Measurements from ENCODE around the gene POLR1H.

DNA sequence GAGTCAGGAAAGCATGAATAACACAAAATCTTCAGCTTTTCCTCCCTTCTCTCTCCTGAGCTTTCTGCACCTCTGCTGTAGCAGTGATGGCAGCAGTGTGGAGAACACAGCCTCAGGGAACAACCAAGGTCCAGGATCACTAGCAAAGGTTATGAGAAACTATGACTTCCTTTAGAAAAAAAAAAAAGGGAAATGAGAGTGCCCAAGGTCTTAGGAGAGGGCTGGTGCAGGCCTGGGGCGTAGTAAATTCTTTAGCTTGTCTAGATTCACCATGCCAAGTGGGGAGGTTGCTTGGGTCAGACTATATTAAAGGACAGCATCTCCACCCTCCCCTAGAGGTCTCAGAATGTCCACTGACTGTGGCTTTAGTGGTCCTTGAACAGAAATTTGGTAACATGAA lies 40.4 kb upstream of the POLR1H start:
- TF ChIP-seq, protein P1, sequence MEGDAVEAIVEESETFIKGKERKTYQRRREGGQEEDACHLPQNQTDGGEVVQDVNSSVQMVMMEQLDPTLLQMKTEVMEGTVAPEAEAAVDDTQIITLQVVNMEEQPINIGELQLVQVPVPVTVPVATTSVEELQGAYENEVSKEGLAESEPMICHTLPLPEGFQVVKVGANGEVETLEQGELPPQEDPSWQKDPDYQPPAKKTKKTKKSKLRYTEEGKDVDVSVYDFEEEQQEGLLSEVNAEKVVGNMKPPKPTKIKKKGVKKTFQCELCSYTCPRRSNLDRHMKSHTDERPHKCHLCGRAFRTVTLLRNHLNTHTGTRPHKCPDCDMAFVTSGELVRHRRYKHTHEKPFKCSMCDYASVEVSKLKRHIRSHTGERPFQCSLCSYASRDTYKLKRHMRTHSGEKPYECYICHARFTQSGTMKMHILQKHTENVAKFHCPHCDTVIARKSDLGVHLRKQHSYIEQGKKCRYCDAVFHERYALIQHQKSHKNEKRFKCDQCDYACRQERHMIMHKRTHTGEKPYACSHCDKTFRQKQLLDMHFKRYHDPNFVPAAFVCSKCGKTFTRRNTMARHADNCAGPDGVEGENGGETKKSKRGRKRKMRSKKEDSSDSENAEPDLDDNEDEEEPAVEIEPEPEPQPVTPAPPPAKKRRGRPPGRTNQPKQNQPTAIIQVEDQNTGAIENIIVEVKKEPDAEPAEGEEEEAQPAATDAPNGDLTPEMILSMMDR (IDR thresholded peaks at IDR 0.05; ENCODE audit: insufficient read depth, low read length, poor library complexity, severe bottlenecking): no peak
- TF ChIP-seq EZH2phosphoT487 (conservative IDR thresholded peaks at IDR 0.05; ENCODE audit: low read length): no peak

Data from SU-DHL-6 (cell line).